Measurements from ENCODE around the gene SPEF1. TPM values are rescaled to one million over a fixed set of nuclear protein-coding genes. Genes with fewer than 3 reads are reported as not detected.

SPEF1 gene
- total and polyA plus RNA-seq, 10 of the 15 experiments (the other 5 are each of a cell fraction or from before 2014, with no cell fraction given), result 0.12 TPM; not detected in 9

GRCh38 chr20:3828798-3829197 lies 47.5 kb upstream of the SPEF1 start:
- DNase-seq (ENCODE audit: low read depth, low spot score), result no peak
- ChIA-PET RAD21 (ENCODE audit: unreplicated experiment) (no interaction called here), SMC1A (ENCODE audit: uncharacterized antibody, unreplicated experiment) (no interaction called here), CTCF (interaction anchor here (0.6 kb wide), 1 partner anchor 243 kb away, joined by 3 read pairs; no protein-coding TSS in a partner anchor), POLR2A (no interaction called here)
- no peaks in the 10 kb centered on the region for H4K20me1 ChIP-seq (ENCODE audit: control insufficient read depth, insufficient read depth)
- no peak overlapping the region for H3K9ac ChIP-seq (ENCODE audit: control insufficient read depth, insufficient read depth, low read length)
- H2AFZ ChIP-seq (ENCODE audit: control insufficient read depth, low read depth, low read length), result no peak overlapping the region
- no peaks in the 10 kb centered on the region for H3K4me1 ChIP-seq (ENCODE audit: control insufficient read depth, insufficient read depth, low read length)
- in situ Hi-C loops (cut with MboI) (no loop called here), intact Hi-C loops (cut with micrococcal nuclease; ENCODE audit: unreplicated experiment) (no loop called here)
- H3K4me3 ChIP-seq, result no peak overlapping the region
- no peak for ATAC-seq
- no peaks in the 10 kb centered on the region for H3K27me3 ChIP-seq (replicated peaks in 1 of 2; ENCODE audit: control insufficient read depth in 2 of 2, insufficient read depth in 2 of 2, low read length in 1 of 2)
- FAIRE-seq, result no peak
- TF ChIP-seq BRCA1 (IDR thresholded peaks at IDR 0.05; ENCODE audit: low read depth, low read length) (no peak), SREBF2 (IDR thresholded peaks at IDR 0.05; ENCODE audit: low read length) (no peak), POLR2AphosphoS5 (IDR thresholded peaks at IDR 0.05; ENCODE audit: low read length) (no peak), PAX5 (IDR thresholded peaks at IDR 0.05; ENCODE audit: borderline replicate concordance, low read depth, low read length) (no peak), POLR2A (IDR thresholded peaks at IDR 0.05; ENCODE audit: low read depth, low read length) (no peak), ZBTB33 (IDR thresholded peaks at IDR 0.05) (no peak), MTA2 (IDR thresholded peaks at IDR 0.05; ENCODE audit: low read depth) (no peak), SRF (IDR thresholded peaks at IDR 0.05; ENCODE audit: low read depth in 2 of 2, low read length in 2 of 2) (no peak), RAD21 (IDR thresholded peaks at IDR 0.05; ENCODE audit: insufficient read depth, low read depth, low read length) (no peak), NKRF (conservative IDR thresholded peaks at IDR 0.05) (no peak), NFYA (IDR thresholded peaks at IDR 0.05; ENCODE audit: borderline replicate concordance, low read depth, low read length) (no peak)
- H3K27ac ChIP-seq (ENCODE audit: control insufficient read depth, insufficient read depth), result no peak overlapping the region
- peaks cover 1 to 7% of the 10 kb centered on the region in 2 experiments for H3K36me3 ChIP-seq (ENCODE audit: control insufficient read depth in 2 of 2, insufficient read depth in 2 of 2, low read length in 1 of 2)
- no peaks in the 10 kb centered on the region for H3K9me3 ChIP-seq (replicated peaks; ENCODE audit: control insufficient read depth, insufficient read depth, low read length)
- BruUV-seq (replicated peaks), result no TSS peak
- H3K79me2 ChIP-seq (ENCODE audit: control insufficient read depth, insufficient read depth, low read length), result no peaks in the 10 kb centered on the region
- WGBS (ENCODE audit: insufficient coverage, insufficient replicate concordance, low lambda C conversion rate, missing lambda C conversion rate), result 88% methylated on average over 1 of the region's 3 CpGs
- no peak overlapping the region for H3K4me2 ChIP-seq (ENCODE audit: control insufficient read depth, insufficient read depth)
